Liver (tissue), 3 donors: ENCODE measurements around the gene LRRC4B.
"Not testable (repeated sequence)": the region's sequence is repeated elsewhere in the genome, so short reads cannot be mapped to it uniquely, and the experiment has no call there.

ENCODE experiments used
- ATF3 ChIP-seq: IDR thresholded peaks from 2 replicates; pipeline ENCODE4 v1.6.1; 2016; ENCODE audit warnings: antibody characterized with exemption
- CTCF ChIP-seq: fragments of 150-350 bp; IDR thresholded peaks from 2 replicates; pipeline ENCODE4 v1.5.1; 2017; ENCODE audit warnings: improper control_type of control experiment, low read depth, low read length; ENCODE audit not compliant: missing input control
- EGR1 ChIP-seq, 2 donors: IDR thresholded peaks; 2 replicates each; pipeline ENCODE4 v1.6.1; 2016 to 2018; ENCODE audit warnings: antibody characterized with exemption in 2 of 2, low read depth in 2 of 2
- GABPA ChIP-seq, 2 donors: IDR thresholded peaks in 1 of 2; conservative IDR thresholded peaks in 1 of 2; 2 replicates each; pipeline ENCODE4 v1.6.1; 2016; ENCODE audit warnings: antibody characterized with exemption in 2 of 2, mild to moderate bottlenecking in 1 of 2, moderate library complexity in 1 of 2
- JUND ChIP-seq, 2 donors: IDR thresholded peaks; 2 replicates each; pipeline ENCODE4 v1.6.1; 2016; ENCODE audit warnings: antibody characterized with exemption in 2 of 2
- MAX ChIP-seq: IDR thresholded peaks from 2 replicates; pipeline ENCODE4 v1.6.1; 2016; ENCODE audit warnings: antibody characterized with exemption
- RAD21 ChIP-seq, 2 donors: IDR thresholded peaks; 2 replicates each; pipeline ENCODE4 v1.6.1; 2016; ENCODE audit warnings: antibody characterized with exemption in 2 of 2, mild to moderate bottlenecking in 2 of 2
- REST ChIP-seq: IDR thresholded peaks from 2 replicates; pipeline ENCODE4 v1.6.1; 2016; ENCODE audit warnings: antibody characterized with exemption, mild to moderate bottlenecking
- SP1 ChIP-seq: IDR thresholded peaks from 2 replicates; pipeline ENCODE4 v1.6.1; 2018; ENCODE audit warnings: antibody characterized with exemption, mild to moderate bottlenecking
- TAF1 ChIP-seq: conservative IDR thresholded peaks from 2 replicates; pipeline ENCODE4 v1.6.1; 2016; ENCODE audit warnings: antibody characterized with exemption, mild to moderate bottlenecking
- YY1 ChIP-seq: IDR thresholded peaks from 2 replicates; pipeline ENCODE4 v1.6.1; 2016; ENCODE audit warnings: antibody characterized with exemption, mild to moderate bottlenecking
- donor health status: healthy.
- donor health status: healthy.

- TF ChIP-seq MAX; ATF3; CTCF; GABPA (IDR thresholded peaks at IDR 0.05 in 1 of 2, conservative IDR thresholded peaks at IDR 0.05 in 1 of 2); JUND (IDR thresholded peaks at IDR 0.05); EGR1 (IDR thresholded peaks at IDR 0.05; ENCODE audit: low read depth in 2 of 2); YY1; RAD21 (IDR thresholded peaks at IDR 0.05); TAF1; REST; SP1: not testable (repeated sequence)
Observed at GRCh38 chr19:50473336-50473735, 94.9 kb downstream of the LRRC4B start.
